GM18526 (cell line): Measurements from ENCODE around the gene CCDC30.

ENCODE experiments used
- POLR2A ChIP-seq: IDR thresholded peaks from 3 replicates; pipeline ENCODE4 v1.6.1; 2011; ENCODE audit not compliant: insufficient read length; ENCODE audit errors: extremely low read depth

CCDC30 gene

GRCh38 chr1:42479621-42480020, 16.5 kb downstream of the CCDC30 start:
- no peak for TF ChIP-seq POLR2A

DNA sequence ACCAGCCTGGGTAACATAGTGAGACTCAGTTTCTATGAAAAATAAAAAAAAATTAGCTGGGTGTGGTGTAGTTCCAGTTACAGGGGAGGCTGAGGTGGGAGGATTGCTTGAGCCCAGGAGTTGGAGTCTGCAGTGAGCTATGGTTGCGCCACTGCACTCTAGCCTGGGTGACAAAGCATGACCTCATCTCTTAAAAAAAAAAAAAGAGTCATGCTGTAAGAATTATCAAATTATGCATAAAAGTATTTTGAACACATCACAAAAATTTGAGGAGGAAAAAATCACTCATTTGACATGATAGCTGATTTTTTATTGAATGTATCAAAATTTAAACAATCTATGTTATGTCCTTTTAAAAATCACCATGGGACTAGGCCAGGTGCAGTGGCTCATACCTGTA, 17.8 kb downstream of the CCDC30 start:
- no peak for TF ChIP-seq POLR2A

- TF ChIP-seq POLR2A = no peak
Measured at GRCh38 chr1:42482635-42483153, 19.6 kb downstream of the CCDC30 start.

DNA sequence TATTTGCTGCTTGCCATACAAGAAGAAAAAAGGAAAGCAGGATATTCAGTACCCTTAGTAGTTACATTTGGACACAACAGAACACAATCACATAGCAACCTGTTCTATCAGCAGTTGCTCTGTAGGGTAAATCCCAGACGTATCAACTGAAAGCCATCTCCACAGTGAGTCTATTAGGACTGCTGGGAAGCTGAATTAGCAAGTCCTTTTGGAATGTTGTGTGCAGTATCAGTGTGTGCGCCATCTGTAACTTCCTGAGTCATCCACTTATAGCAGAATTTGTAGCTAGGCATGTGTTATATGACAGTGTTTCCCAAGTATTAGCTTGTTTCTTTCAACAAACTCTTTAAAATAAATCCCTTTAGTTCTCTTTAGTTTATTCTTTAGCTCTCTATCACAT, 21.3 kb downstream of the CCDC30 start:
- TF ChIP-seq POLR2A = no peak

DNA sequence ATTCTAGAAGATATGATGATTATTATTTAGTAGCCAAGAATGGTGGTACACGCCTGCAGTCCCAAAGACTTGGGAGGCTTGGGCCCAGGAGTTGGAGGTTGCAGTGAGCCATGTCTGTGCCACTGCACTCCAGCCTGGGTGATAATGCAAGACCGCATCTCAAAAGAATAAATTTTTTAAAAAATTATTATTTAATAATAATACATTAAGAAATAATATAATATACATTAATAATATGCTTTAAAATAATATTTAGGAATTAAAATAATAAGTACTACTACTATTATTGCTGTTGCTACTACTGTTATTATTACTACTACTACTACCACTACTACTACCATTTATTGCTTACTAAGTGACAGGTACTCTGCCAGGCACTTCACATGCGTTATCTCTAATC, 27.2 kb downstream of the CCDC30 start:
- no peak for TF ChIP-seq POLR2A

DNA sequence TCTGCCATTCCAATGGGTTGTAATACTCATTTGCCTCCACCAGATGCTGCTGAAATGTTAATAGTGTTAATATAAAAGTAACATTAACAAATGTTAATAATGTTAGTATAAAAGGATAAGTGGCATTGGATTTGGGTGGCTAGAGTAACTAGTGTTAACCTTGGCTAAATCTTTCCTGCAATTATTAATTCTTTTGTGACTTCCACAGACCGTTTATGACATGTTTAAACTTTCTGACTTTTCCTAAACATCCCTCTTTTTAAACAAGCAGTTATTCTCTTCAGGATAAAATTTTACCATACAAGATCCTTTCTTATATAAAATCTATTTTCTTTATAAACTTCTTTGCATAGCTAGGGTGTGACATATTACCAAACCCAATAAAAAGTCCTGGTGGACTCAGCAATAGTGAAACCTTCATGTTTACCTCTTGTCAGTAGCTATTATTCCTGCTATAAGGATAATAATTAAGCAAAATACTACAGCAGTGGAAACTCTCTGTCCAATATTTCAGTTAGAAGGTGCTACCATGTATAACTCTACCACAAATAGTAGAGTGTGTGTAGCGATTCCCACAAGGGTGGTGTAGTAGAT, 41.5 kb downstream of the CCDC30 start:
- TF ChIP-seq POLR2A = no peak

DNA sequence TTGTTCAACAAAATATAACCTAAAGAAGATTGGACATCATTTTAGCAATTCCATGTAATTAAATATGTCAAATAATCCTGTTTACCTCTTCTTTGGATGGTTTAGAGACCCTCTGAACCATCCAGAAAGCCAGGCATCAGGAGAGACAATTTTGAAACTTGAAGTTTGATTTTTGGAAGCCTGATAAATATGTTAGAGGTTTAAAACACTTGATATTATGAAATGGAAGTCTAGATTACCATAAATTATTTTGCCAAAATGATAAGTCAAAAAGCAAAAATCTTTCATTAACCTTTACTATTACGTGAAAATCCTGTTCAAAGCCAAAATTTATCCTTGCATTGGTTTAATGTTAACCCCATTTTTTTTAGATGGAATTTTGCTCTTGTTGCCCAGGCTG, 43.5 kb downstream of the CCDC30 start:
- TF ChIP-seq POLR2A = no peak

- no peak for TF ChIP-seq POLR2A
Measured at GRCh38 chr1:42518908-42519307, 55.8 kb downstream of the CCDC30 start.

DNA sequence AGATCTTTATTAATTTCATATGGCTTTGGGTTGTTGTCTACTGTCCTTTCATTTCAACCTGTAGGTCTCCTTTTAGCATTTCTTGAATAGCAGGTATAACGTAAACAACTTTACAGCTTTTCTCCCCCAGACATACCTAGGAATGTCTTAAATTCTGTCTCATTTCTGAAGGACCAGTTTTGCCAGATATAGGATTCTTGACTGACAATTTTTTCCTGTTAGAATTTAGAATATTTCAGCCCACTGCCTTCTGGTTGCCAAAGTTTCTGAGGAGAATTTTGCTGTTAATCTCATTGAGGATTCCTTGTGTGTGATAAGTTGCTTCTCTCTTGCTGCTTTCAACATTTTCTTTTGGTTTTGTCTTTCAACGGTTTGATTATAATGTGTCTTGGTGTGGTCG, 60.1 kb downstream of the CCDC30 start:
- TF ChIP-seq POLR2A = no peak

GRCh38 chr1:42524330-42524729, 61.2 kb downstream of the CCDC30 start:
- no peak for TF ChIP-seq POLR2A

DNA sequence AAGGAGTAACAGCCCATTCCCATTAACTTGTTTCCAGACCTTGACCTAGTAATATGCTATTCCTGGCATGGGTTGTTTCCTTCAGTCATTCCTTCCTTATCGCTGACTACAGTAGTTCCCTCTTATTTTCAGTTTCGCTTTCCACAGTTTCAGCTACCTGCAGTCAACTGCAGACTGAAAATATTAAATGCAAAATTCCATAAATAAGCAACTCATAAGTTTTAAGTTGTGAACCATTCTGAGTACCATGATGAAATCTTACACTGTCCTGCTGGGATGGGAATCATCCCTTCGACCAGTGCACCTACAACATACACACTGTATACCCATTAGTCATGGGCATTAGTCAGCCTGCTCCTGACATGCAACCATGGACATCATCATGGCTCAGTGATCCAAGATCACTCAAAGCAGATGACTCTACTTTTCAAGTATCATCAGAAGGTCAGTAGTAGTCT, 66.7 kb downstream of the CCDC30 start:
- TF ChIP-seq POLR2A = no peak

DNA sequence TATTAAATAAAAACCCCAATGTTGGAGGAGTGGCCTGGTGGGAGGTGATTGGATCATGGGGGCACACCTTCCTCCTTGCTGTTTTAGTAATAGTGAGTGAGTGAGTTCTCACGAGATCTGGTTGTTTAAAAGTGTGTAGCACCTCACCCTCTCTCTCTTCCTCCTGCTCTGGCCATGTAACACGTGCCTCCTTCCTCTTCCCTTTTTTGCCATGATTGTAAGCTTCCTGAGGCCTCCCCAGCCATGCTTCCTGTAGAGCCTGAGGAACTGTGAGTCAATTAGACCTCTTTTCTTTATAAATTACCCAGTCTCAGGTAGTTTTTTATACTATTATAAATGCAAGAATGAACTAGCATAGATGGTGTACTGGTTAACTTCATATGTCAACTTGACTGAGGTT, 68.0 kb downstream of the CCDC30 start:
- no peak for TF ChIP-seq POLR2A

DNA sequence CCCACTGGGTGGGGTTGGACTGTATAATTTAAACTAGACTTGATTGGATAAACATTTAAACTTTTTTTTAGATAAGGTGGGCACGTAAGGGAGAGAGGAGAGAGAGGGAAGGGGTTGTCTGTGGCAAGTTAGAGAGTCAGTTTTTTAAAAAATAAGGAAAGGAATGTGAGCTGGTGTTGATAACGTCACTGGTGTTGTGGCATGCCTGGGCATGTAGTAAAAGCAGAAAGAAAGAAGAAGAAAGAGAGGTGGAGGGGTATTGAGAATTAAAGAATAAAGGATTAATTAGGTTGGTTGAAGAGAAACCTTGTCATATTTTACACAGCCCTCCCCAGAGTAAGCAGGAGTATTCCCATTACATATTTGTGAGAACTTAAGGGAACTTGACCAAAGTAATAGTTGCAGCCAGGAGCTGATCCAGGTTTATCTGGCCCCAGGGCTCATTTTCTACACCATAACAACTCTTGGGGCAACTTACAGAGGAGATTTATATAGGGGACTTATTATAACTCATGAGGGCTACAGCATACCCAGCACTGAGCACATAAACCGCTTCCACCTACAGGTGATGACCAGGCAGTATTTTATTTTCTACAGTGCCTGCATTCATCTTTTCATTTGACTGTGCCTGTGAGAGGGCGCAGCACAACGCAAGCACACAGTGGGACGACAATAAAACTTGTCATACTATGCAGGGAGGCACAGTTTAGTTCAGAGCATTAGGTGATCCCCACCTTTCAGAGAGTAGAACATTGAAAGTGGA, 70.2 kb downstream of the CCDC30 start:
- TF ChIP-seq POLR2A = no peak

GRCh38 chr1:42541104-42541503, 78.0 kb downstream of the CCDC30 start:
- TF ChIP-seq POLR2A = no peak

GRCh38 chr1:42551180-42551579, 88.1 kb downstream of the CCDC30 start:
- TF ChIP-seq POLR2A = no peak

DNA sequence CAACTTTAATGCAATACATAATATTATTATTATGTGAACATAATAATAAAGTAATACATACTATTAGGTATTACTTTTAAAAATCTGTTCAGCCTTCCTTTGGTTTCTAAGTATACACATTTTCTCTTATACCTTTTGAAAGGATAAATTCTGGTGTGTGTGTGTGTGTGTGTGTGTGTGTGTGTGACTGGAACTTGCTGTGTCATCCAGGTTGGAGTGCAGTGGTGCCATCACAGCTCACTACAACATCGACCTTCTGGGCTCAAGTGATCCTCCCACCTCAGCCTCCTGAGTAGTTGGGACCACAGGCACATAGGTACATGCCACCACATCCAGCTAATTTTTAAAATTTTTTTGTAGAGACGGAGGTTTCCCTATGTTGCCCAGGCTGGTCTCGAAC, 88.5 kb downstream of the CCDC30 start:
- TF ChIP-seq POLR2A = no peak

GRCh38 chr1:42552636-42553035, 89.5 kb downstream of the CCDC30 start:
- no peak for TF ChIP-seq POLR2A
